Nephron (organoid): ENCODE measurements around the gene PSMB5.

Experiments used
- H3K27ac Mint-ChIP-seq, 3 experiments: 2 replicates each; pipeline ENCODE4 v1.8.0; 2020; ENCODE audit warnings: mixed read lengths in 3 of 3, mild to moderate bottlenecking in 2 of 3, moderate library complexity in 1 of 3
- H3K27me3 Mint-ChIP-seq: 2 replicates; pipeline ENCODE4 v1.8.0; 2021; ENCODE audit warnings: low read depth, mild to moderate bottlenecking, moderate library complexity, mixed read lengths
- H3K36me3 Mint-ChIP-seq: 2 replicates; pipeline ENCODE4 v1.8.0; 2020; ENCODE audit warnings: low read depth, mixed read lengths
- H3K4me1 Mint-ChIP-seq: 2 replicates; pipeline ENCODE4 v1.8.0; 2020; ENCODE audit warnings: mixed read lengths
- H3K4me3 Mint-ChIP-seq, 3 experiments: 2 replicates each; pipeline ENCODE4 v1.8.0; 2020; ENCODE audit warnings: mild to moderate bottlenecking in 3 of 3, mixed read lengths in 3 of 3, moderate library complexity in 2 of 3
- H3K9me3 Mint-ChIP-seq: 2 replicates; pipeline ENCODE4 v1.8.0; 2020; ENCODE audit warnings: mixed read lengths
- CTCF ChIP-seq, 3 experiments: fragments of 200-600 bp; sonication (generic); IDR thresholded peaks; one replicate each; pipeline ENCODE4 v1.5.0; 2021; ENCODE audit warnings: antibody characterized with exemption in 3 of 3; ENCODE audit not compliant: unreplicated experiment in 3 of 3

The PSMB5 gene

GRCh38 chr14:23076785-23077408, 42.2 kb upstream of the PSMB5 start:
- peaks cover 13% of the 10 kb centered on the region for H3K4me1 Mint-ChIP-seq
- no peaks in the 10 kb centered on the region for H3K9me3 Mint-ChIP-seq
- no peak overlapping the region for H3K27ac Mint-ChIP-seq
- H3K27me3 Mint-ChIP-seq: no peaks in the 10 kb centered on the region
- peaks cover 75% of the 10 kb centered on the region for H3K36me3 Mint-ChIP-seq
- TF ChIP-seq CTCF (IDR thresholded peaks at IDR 0.05; ENCODE audit: unreplicated experiment in 3 of 3): peak; percentile 57 to 65 (median 63)
- H3K4me3 Mint-ChIP-seq: no peak overlapping the region

- Mint-ChIP-seq H3K9me3 (no peaks in the 10 kb centered on the region), H3K4me1 (peaks cover 28% of the 10 kb centered on the region), H3K27me3 (no peaks in the 10 kb centered on the region), H3K36me3 (peaks cover 66% of the 10 kb centered on the region), H3K27ac (no peak overlapping the region), H3K4me3 (no peak overlapping the region)
- TF ChIP-seq CTCF (IDR thresholded peaks at IDR 0.05; ENCODE audit: unreplicated experiment in 3 of 3): no peak
These were observed 40.2 kb upstream of the PSMB5 start for GRCh38 chr14:23074906-23075305.

GRCh38 chr14:23071921-23072539, 37.3 kb upstream of the PSMB5 start:
- peaks cover 41% of the 10 kb centered on the region for H3K4me1 Mint-ChIP-seq
- H3K27me3 Mint-ChIP-seq: no peaks in the 10 kb centered on the region
- TF ChIP-seq CTCF (IDR thresholded peaks at IDR 0.05; ENCODE audit: unreplicated experiment in 3 of 3): no peak
- peak overlapping the region; percentile 91 to 94 (median 94) for H3K4me3 Mint-ChIP-seq
- H3K27ac Mint-ChIP-seq: peak overlapping the region; percentile 95 to 98 (median 96)
- peaks cover 55% of the 10 kb centered on the region for H3K36me3 Mint-ChIP-seq
- H3K9me3 Mint-ChIP-seq: no peaks in the 10 kb centered on the region

GRCh38 chr14:23071244-23071920, 36.7 kb upstream of the PSMB5 start:
- peaks cover 56% of the 10 kb centered on the region for H3K36me3 Mint-ChIP-seq
- no peaks in the 10 kb centered on the region for H3K9me3 Mint-ChIP-seq
- H3K27ac Mint-ChIP-seq: peak overlapping the region; percentile 95 to 98 (median 96)
- no peak for TF ChIP-seq CTCF (IDR thresholded peaks at IDR 0.05; ENCODE audit: unreplicated experiment in 3 of 3)
- H3K4me3 Mint-ChIP-seq: peak overlapping the region; percentile 91 to 94 (median 94)
- no peaks in the 10 kb centered on the region for H3K27me3 Mint-ChIP-seq
- peaks cover 41% of the 10 kb centered on the region for H3K4me1 Mint-ChIP-seq

GRCh38 chr14:23070262-23071129, 35.8 kb upstream of the PSMB5 start:
- Mint-ChIP-seq H3K36me3 (peaks cover 57% of the 10 kb centered on the region), H3K4me1 (peaks cover 47% of the 10 kb centered on the region), H3K27me3 (no peaks in the 10 kb centered on the region), H3K27ac (peak overlapping the region; percentile 95 to 98 (median 96)), H3K9me3 (no peaks in the 10 kb centered on the region), H3K4me3 (peak overlapping the region; percentile 91 to 94 (median 94))
- no peak for TF ChIP-seq CTCF (IDR thresholded peaks at IDR 0.05; ENCODE audit: unreplicated experiment in 3 of 3)
